GM19455 (cell line): ENCODE data around the gene BEND6.

ENCODE experiments used
- ATAC-seq: cut with Tn5 transposase; IDR thresholded peaks from one replicate; pipeline ENCODE4 v1.9.1; 2021; ENCODE audit not compliant: unreplicated experiment

Gene BEND6

GRCh38 chr6:56940463-56940862, 14.4 kb upstream of the BEND6 start:
- no peak for ATAC-seq

- no peak for ATAC-seq
Observed at GRCh38 chr6:56940977-56941376, 13.9 kb upstream of the BEND6 start.

DNA sequence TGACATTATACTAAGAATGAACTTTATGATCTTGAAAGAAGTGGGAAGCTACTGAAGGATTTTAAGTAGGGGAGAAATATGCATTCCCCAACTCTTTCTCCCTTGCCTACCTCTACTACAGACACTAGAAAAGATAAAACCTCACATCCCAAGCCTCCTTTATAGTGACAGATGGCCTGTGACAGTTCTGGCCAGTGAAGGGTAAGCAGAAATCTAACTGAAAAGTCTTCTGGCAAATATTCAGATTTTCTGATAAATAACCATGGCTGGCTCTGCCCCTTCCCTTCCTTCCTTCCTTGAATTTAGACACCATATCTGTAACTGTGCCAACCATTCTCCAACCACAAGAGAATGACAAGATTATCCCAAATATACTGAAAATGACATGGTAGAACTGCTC, 10.2 kb upstream of the BEND6 start:
- ATAC-seq = no peak

DNA sequence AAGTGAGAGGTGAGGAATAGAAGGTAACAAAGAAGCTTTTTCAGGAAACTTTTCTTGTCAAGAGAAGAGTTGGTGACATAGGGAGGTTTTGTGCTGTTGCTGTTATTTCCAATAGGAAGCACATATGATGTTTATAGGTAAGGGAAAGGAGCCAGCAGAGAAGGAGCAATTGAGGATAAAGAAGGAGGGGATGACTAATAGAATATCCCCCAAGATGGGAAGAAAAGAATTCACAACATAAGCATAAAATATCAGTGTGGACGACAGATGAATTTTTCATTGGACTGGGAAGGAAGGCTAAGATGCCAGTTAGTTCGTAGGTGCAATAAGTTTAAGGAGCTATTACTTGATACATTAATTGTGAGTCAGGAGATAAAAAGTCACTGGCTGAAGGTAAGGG, 8.5 kb upstream of the BEND6 start:
- ATAC-seq = no peak

GRCh38 chr6:56947924-56948323, 7.0 kb upstream of the BEND6 start:
- no peak for ATAC-seq

GRCh38 chr6:56949265-56949664, 5.6 kb upstream of the BEND6 start:
- no peak for ATAC-seq

DNA sequence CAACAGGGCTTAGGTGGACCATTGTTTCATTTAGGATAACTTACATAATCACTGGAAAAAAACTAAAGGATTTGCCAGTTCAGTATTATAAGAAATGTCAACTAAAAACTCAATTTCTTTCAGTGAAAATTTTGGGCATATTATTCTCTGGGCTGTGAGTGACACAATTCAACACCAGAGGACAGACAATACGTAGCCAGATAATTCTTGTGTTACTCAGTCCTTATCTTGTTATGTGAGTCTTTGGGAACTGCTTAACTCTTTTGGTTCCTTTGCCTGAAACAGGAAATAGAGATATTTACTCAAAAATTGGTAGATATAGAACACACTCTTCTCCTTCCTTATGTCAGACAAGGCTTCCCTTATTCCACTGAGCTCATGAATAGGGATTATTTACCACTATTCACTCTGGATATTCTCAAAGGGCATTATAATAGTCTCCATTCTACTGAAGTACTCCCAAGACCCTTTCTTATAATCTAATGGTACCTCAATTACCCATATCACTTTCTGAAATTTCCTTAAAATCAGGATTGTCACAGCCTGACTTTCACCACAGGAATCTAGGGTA, 4.9 kb upstream of the BEND6 start:
- ATAC-seq = no peak

- no peak for ATAC-seq
Observed at GRCh38 chr6:56951049-56951831, 3.7 kb upstream of the BEND6 start.

DNA sequence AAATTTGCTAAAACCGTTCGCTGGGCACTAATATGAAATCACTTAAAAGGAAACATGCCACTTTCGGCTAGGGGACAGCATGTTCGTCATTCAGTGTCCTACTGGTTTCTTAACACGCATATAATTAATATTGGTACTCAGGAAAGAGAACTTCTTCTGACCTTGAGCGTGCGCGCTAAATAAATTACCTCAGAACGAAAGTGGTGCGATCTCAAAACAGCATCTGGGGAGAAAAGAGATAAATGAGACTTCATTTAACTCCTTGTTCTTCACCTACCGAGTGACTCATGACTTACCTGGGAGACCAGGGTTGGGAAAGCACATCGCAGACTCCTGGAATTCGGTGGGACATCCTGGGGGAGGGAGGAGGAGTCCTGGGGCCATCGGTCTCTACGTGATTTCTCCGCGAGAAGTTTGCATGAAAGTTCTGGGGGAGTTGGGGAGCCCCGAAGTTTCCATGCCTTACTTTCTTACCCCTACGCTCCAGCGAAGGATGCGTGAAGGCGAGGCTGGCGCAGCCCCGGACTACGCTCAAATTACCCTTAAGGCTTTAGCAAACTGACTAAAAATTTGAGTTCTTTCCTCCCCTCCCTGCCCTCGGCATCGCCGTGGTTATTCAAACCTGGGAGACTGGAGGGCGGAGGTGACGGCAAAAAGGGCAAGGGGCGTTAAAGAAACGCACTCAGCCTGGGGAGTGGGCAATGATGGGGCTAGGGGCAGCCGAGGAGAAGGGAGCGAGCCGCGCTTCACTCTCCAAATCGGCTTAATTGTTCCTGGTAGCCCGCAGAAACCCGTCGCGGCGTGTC, 1.1 kb upstream of the BEND6 start:
- ATAC-seq = peak; percentile 8

DNA sequence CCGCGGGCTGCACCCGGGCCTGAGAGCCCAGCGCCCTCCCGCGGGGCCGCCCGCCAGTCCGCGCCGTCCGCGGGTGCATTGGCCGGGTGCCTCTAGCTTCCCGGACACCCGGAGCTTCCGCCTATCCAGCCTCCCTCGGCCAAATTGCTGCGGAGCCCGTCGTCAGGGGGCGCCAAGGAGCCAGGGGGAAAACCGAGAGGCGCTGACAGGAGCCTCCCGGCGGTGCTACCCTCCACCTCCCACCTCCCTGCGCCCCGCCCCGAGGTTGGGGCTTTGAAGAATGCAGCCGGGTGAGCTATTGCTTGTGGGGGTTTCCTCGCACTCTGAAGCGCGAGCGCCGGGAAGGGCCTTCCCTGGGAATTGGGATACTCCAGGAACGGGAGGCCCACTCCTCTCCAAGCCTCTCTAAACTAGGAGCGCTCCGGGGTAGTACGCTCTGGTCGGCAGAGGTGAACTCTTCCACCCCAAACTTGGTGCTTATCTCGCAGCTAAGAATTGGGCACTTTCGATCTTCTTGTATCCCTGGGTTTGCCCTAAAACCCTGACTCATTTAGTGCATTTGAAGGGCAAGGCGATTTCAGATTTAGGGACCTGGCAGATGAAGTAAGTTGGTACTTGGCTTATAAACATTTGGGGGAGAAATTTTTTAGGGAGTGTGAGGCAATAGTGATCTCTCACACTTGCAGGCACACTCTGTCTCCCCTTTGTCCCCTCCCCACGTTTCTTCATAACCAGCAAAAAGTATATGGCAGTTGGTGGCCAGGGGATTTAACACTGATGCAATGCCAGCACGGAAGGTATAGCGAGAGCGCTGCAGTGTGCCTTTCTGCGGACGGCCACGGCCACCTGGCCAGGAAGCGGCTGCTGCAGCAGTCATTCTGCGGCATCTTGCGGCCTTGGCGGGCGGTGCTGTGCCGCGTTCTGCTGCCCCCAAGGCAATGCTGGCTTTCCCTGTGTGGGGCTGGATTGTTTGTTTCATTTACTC, 556 bp downstream of the BEND6 start:
- ATAC-seq = peak; percentile 70

- ATAC-seq = no peak
Observed at GRCh38 chr6:56956491-56956890, 1.6 kb downstream of the BEND6 start.

GRCh38 chr6:56957856-56958255, 2.9 kb downstream of the BEND6 start:
- ATAC-seq = no peak

DNA sequence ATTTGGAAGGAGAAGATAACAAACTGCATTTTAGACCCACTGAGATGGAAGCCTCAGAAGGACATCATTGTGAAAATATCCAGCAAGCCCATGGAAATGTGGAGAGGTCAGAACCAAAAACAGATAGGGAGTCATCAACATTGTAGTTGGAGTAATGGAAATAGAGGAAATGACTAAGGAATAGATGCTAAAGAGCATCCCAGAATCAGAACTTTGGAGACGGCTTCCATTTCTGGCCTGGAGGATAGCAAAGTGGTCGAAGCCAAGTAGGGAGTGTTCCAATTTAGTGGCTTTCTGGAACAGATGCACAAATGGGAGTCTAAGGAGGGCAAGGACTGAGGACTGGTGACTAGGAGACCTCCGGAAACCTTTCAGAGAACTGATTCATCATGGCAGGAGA, 3.6 kb downstream of the BEND6 start:
- no peak for ATAC-seq

GRCh38 chr6:56959094-56959493, 4.2 kb downstream of the BEND6 start:
- no peak for ATAC-seq

DNA sequence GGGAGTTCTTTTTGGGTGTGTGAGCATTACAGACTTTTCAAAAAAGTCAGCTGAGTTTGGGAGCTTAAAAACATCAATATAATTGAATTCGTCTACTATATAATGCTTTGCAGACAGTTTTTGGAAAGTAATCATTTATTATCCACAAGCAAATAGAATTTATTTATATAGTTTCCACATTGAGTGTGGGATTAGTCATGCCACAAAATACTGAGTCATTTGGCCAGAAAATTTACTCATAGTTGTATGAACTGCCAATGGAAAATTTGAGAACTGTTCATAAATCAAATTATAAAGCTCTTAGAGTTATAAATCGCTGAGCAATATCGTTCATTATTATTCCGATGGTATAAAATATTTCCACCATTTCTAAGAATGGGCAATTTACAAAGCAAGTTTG, 5.0 kb downstream of the BEND6 start:
- ATAC-seq = no peak

GRCh38 chr6:56961151-56961550, 6.2 kb downstream of the BEND6 start:
- no peak for ATAC-seq

DNA sequence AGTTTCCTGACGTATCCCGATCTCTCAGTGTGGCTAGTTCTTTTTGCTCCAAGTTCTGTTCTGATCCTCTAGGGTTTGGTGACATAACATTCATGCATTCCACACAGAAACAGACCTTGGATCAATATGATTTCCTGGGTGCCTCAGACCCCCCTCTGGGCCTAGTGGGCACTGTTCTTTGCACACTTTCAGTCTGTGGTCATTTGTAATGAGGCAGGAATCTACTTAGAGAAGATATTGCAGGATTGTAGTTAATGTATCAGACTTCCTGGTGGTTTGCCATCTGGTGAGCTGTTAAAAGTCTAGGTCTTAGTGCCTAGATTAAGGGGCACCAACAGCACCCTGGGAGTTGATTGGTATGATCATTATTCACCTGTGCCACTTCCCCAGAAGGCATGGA, 7.5 kb downstream of the BEND6 start:
- ATAC-seq = no peak

DNA sequence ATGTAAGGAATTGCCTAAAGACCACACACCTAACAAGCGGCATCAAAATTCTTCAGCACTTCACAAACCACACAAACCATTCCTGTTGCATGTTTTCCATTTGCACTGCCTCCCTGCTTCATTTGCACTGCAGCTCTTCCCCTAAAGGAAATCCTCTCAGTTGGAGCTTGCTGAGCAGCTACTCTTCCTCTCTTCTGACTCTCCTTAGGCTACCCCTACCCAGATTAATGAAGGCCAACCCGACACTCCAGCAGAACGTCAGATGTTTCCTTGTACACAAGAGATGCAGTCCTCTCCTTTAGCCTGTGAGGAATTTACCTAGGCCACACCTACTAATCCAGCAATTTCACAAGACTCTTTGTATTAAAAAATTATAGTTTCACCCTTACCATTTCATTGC, 8.1 kb downstream of the BEND6 start:
- ATAC-seq = no peak

GRCh38 chr6:56963793-56964192, 8.9 kb downstream of the BEND6 start:
- ATAC-seq = no peak

DNA sequence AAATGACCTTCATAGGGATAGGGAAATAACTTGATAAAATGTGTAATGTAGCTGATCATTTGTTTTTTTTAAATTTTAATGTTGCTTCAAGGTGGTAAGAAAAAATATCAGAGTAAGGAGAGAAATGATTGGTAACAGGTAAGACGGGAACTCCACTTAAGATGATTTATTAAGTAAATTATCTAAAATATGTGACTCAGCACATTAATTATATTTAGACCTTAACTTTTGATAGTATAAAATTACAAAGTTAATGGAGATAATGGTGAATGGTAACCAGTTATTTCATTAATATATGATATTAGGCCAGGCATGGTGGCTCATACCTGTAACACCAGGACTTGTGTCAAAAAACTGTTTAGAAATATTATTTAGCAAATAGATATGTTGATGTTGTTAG, 10.2 kb downstream of the BEND6 start:
- ATAC-seq = no peak

DNA sequence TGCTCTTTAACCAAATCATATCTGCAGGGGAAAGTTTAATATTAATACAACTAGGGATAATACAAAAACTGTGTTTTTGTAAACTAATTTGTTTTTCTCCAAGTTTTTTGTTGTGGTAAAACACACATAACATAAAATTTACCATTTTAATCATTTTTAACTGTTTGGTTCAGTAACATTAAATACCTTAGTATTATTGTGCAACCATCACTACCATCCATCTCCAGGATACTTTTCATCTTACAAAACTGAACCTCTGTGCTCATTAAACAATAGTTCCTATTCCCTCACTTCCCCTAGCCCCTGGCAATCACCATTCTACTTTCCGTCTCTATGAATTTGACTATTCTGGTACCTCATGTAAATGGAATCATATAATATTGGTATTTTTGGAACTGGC, 15.9 kb downstream of the BEND6 start:
- no peak for ATAC-seq
